Measurements from ENCODE around the gene PPT2.

DNA sequence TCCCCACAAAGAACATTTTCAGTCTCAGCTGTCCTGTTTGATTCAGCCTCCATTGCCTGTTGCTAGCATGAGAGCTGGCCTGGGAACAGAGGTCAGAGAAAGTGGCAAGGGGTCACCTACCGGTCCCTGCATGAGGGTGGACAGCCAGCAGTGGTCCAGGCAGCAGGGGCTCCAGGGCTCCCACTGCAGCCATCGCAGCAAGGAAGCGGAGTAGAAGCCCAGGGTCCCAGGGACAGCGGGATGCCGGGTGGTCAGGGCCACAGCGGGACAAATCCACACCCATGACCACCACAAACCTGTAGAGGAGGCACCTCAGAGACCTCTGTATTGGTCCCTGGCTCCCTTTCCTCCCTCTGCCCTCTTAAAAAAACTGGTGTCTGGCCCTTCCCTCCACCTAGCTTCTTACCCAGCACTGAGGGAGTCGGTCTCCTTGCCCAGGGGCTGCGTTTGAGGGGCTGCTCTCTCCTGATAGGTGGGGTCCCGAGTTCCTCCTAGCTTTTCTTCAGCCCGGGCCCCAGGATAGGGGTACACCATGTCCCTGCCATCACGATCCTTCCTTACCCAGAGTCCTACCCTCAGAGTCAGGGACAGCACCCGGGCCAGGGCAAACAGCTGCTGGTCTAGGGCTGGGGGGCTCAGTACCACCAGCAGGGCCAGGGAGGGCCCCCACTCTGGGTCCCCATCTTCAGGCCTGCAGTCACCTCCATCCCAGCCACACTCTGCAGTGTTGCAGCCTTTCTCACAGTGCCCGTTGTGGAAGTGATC lies 47.0 kb downstream of the PPT2 start:
- TF ChIP-seq, protein P1, sequence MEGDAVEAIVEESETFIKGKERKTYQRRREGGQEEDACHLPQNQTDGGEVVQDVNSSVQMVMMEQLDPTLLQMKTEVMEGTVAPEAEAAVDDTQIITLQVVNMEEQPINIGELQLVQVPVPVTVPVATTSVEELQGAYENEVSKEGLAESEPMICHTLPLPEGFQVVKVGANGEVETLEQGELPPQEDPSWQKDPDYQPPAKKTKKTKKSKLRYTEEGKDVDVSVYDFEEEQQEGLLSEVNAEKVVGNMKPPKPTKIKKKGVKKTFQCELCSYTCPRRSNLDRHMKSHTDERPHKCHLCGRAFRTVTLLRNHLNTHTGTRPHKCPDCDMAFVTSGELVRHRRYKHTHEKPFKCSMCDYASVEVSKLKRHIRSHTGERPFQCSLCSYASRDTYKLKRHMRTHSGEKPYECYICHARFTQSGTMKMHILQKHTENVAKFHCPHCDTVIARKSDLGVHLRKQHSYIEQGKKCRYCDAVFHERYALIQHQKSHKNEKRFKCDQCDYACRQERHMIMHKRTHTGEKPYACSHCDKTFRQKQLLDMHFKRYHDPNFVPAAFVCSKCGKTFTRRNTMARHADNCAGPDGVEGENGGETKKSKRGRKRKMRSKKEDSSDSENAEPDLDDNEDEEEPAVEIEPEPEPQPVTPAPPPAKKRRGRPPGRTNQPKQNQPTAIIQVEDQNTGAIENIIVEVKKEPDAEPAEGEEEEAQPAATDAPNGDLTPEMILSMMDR (IDR thresholded peaks at IDR 0.05; ENCODE audit: insufficient read depth, low read length) = no peak
- no peak for TF ChIP-seq GABPA (IDR thresholded peaks at IDR 0.05; ENCODE audit: low read depth)
